Ishikawa (cell line): ENCODE data around the gene DYNLL2.

Source experiments
- CEBPB ChIP-seq: IDR thresholded peaks from 2 replicates; pipeline ENCODE4 v1.6.1; 2012
- EGR1 ChIP-seq: IDR thresholded peaks from 2 replicates; pipeline ENCODE4 v1.6.1; 2012
- EP300 ChIP-seq: IDR thresholded peaks from 2 replicates; pipeline ENCODE4 v1.6.1; 2012; ENCODE audit warnings: borderline replicate concordance
- MAX ChIP-seq: IDR thresholded peaks from 2 replicates; pipeline ENCODE4 v1.6.1; 2012
- RAD21 ChIP-seq: IDR thresholded peaks from 2 replicates; pipeline ENCODE4 v1.6.1; 2012; ENCODE audit warnings: low read depth
- REST ChIP-seq: IDR thresholded peaks from 2 replicates; pipeline ENCODE4 v1.6.1; 2012; ENCODE audit warnings: low read depth, mild to moderate bottlenecking
- TAF1 ChIP-seq: IDR thresholded peaks from 2 replicates; pipeline ENCODE4 v1.6.1; 2012; ENCODE audit warnings: low read depth, mild to moderate bottlenecking
- TEAD4 ChIP-seq: IDR thresholded peaks from 2 replicates; pipeline ENCODE4 v1.6.1; 2012
- ZBTB7A ChIP-seq: IDR thresholded peaks from 2 replicates; pipeline ENCODE4 v1.6.1; 2012; ENCODE audit warnings: low read depth

GRCh38 chr17:58041161-58041560, 42.1 kb upstream of the DYNLL2 start:
- TF ChIP-seq TEAD4 (no peak), REST (no peak), RAD21 (no peak), CEBPB (no peak), EP300 (no peak), TAF1 (no peak), MAX (no peak), ZBTB7A (no peak), EGR1 (no peak)
